ENCODE measurements around the gene LRP2BP. TPM values are rescaled to one million over a fixed set of nuclear protein-coding genes. Genes with fewer than 3 reads are reported as not detected.
"Not testable (repeated sequence)": the region's sequence is repeated elsewhere in the genome, so short reads cannot be mapped to it uniquely, and the experiment has no call there.

LRP2BP gene
- polyA plus RNA-seq, 1 experiment: 0.13 TPM

DNA sequence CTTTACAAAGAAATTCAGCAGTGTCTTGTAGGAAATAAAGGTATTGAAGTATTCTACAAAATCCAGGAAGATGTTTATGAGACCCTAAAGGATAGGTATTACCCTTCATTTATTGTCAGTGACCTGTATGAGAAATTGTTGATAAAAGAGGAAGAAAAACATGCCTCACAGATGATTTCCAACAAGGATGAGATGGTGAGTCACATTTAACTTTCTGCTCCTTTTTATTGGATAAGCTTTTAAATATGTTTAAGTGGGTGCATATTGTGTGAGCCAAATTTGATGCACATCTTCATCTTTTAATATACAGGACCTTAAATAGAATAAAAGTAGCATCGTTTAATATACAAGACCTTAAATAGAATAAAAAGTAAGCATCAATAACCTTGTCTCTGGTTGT is 72.1 kb downstream of the LRP2BP start:
- POLR2A ChIA-PET: no interaction called here
- H3K27me3 ChIP-seq (ENCODE audit: control insufficient read depth, insufficient read depth, low read length): no peaks in the 10 kb centered on the region
- no peaks in the 10 kb centered on the region for H3K36me3 ChIP-seq (ENCODE audit: control insufficient read depth, insufficient read depth, low read length)

DNA sequence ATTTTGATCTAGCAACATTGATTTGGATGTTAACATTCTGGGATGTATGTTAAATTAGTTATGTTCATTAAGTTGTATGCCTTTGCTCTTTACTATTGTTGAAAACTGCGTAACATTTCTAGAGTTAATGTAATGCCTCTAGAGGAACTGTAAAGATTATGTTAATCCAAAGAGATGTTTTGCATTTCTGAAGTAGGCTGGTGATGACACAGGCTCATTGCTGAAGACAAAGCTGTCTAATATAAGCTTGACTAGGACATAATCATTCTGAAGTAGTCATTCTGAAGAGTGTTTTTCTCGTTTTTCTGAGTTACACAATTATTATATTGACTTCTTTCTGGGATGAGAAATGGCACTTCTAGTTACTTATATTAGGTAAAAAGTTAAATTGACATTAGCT is 72.9 kb downstream of the LRP2BP start:
- POLR2A ChIA-PET: no interaction called here

More for the DNA sequence above, 72.1 kb downstream of the LRP2BP start:
- CTCF ChIA-PET: no interaction called here
- TF ChIP-seq CTCF (IDR thresholded peaks at IDR 0.05; ENCODE audit: insufficient read depth, low read depth, low read length): no peak
- H3K4me3 ChIP-seq (ENCODE audit: low read depth, low read length): no peak overlapping the region
- DNase-seq (ENCODE audit: low read depth): no peak

GRCh38 chr4:185318679-185319078 is 77.0 kb downstream of the LRP2BP start:
- Histone ChIP-seq H3K36me3 (ENCODE audit: control insufficient read depth, insufficient read depth, low read length) (no peaks in the 10 kb centered on the region; the same call in 1 of the 2 replicates), H3K4me3 (ENCODE audit: low read depth, low read length) (no peak overlapping the region), H3K27me3 (ENCODE audit: control insufficient read depth, insufficient read depth, low read length) (no peaks in the 10 kb centered on the region)
- ChIA-PET CTCF (no interaction called here), POLR2A (no interaction called here)
- DNase-seq (ENCODE audit: low read depth): no peak
- TF ChIP-seq CTCF (IDR thresholded peaks at IDR 0.05; ENCODE audit: insufficient read depth, low read depth, low read length): no peak

More for the DNA sequence above, 72.9 kb downstream of the LRP2BP start:
- no peaks in the 10 kb centered on the region for H3K27me3 ChIP-seq (ENCODE audit: control insufficient read depth, insufficient read depth, low read length)
- TF ChIP-seq CTCF (IDR thresholded peaks at IDR 0.05; ENCODE audit: insufficient read depth, low read depth, low read length): no peak
- H3K36me3 ChIP-seq (ENCODE audit: control insufficient read depth, insufficient read depth, low read length): no peaks in the 10 kb centered on the region
- H3K4me3 ChIP-seq (ENCODE audit: low read depth, low read length): no peak overlapping the region
- no peak for DNase-seq (ENCODE audit: low read depth)
- CTCF ChIA-PET: no interaction called here

- Histone ChIP-seq H3K4me3 (ENCODE audit: low read depth, low read length) (no peak overlapping the region), H3K27me3 (ENCODE audit: control insufficient read depth, insufficient read depth, low read length) (no peaks in the 10 kb centered on the region), H3K36me3 (ENCODE audit: control insufficient read depth, insufficient read depth, low read length) (peaks cover 1% of the 10 kb centered on the region; the same call in 1 of the 2 replicates)
- TF ChIP-seq CTCF (IDR thresholded peaks at IDR 0.05; ENCODE audit: insufficient read depth, low read depth, low read length): no peak
- no peak for DNase-seq (ENCODE audit: low read depth)
- POLR2A ChIA-PET: no interaction called here
- CTCF ChIA-PET: no interaction called here
These were observed 77.8 kb downstream of the LRP2BP start for GRCh38 chr4:185317880-185318279.

- H3K27me3 ChIP-seq (ENCODE audit: control insufficient read depth, insufficient read depth, low read length); H3K4me3 ChIP-seq (ENCODE audit: low read depth, low read length); H3K36me3 ChIP-seq (ENCODE audit: control insufficient read depth, insufficient read depth, low read length); DNase-seq (ENCODE audit: low read depth); POLR2A ChIA-PET: not testable (repeated sequence)
- CTCF ChIA-PET: interaction anchor here (1.1 kb wide), 1 partner anchor 10 kb away, joined by 3 read pairs; no protein-coding TSS in a partner anchor
These were observed 78.3 kb downstream of the LRP2BP start for GRCh38 chr4:185317462-185317861.

Small RNA genes within 50 kb of the gene (small RNA-seq; reads per million reads assigned to genes)
- gene RF00019 (ENCODE audit: insufficient read length, low read depth, low replicate concordance): not detected

Other genes starting within 250 kb of the LRP2BP start
- 16.4 and 35.3 TPM in 2 replicates for gene CFAP97, start 191.9 kb downstream of the LRP2BP start, polyA plus RNA-seq (2011; rRNA removed)
- 11.7 and 22.5 TPM in 2 replicates for gene SNX25, start 186.3 kb downstream of the LRP2BP start, polyA plus RNA-seq (2011; rRNA removed)
- gene ANKRD37, start 917 bp upstream of the LRP2BP start, polyA plus RNA-seq (2011; rRNA removed): 13.2 and 13.7 TPM in 2 replicates
- gene UFSP2, start 30.0 kb upstream of the LRP2BP start, polyA plus RNA-seq (2011; rRNA removed): 18.8 and 39.2 TPM in 2 replicates
- gene CCDC110, start 75.8 kb upstream of the LRP2BP start, polyA plus RNA-seq (2011; rRNA removed): not detected in 2 replicates
- 0.05 and 0.11 TPM in 2 replicates for gene PDLIM3, start 139.6 kb upstream of the LRP2BP start, polyA plus RNA-seq (2011; rRNA removed)

Data from BJ (cell line).